Osteoblast (primary cell): ENCODE results near the gene TMCC1. TPM values are rescaled to one million over a fixed set of nuclear protein-coding genes. Genes with fewer than 3 reads are reported as not detected.

Experiments
- DNase-seq: peaks from one replicate; pipeline ENCODE4 v3.0.0; 2011; ENCODE audit warnings: low spot score, mixed read lengths; ENCODE audit not compliant: insufficient read length; ENCODE audit errors: missing footprints
- H2AFZ ChIP-seq: 2 replicates; pipeline ENCODE4 v1.6.0; 2011; ENCODE audit warnings: mild to moderate bottlenecking, low read length
- H3K27ac ChIP-seq: 2 replicates; pipeline ENCODE4 v1.5.1; 2011; ENCODE audit warnings: mild to moderate bottlenecking, low read depth, low read length, moderate library complexity
- H3K27me3 ChIP-seq: 2 replicates; pipeline ENCODE4 v1.6.0; 2012; ENCODE audit warnings: mild to moderate bottlenecking, control low read depth, inconsistent platforms, low read length, moderate library complexity; ENCODE audit not compliant: insufficient read depth
- H3K36me3 ChIP-seq: 2 replicates; pipeline ENCODE4 v1.5.1; 2011; ENCODE audit warnings: mild to moderate bottlenecking, low read length, control low read depth, moderate library complexity; ENCODE audit not compliant: insufficient read depth
- H3K4me1 ChIP-seq: 2 replicates; pipeline ENCODE4 v1.5.1; 2011; ENCODE audit warnings: mild to moderate bottlenecking, low read length, control low read depth, moderate library complexity; ENCODE audit not compliant: insufficient read depth
- H3K4me2 ChIP-seq: 2 replicates; pipeline ENCODE4 v1.6.0; 2011; ENCODE audit warnings: mild to moderate bottlenecking, low read length; ENCODE audit not compliant: insufficient read depth
- H3K4me3 ChIP-seq: fragments of 200-600 bp; sonication (generic); 3 replicates; pipeline ENCODE4 v1.5.1; 2012; ENCODE audit warnings: mild to moderate bottlenecking, low read length, inconsistent platforms; ENCODE audit not compliant: insufficient read depth
- H3K79me2 ChIP-seq: 2 replicates; pipeline ENCODE4 v1.6.0; 2012; ENCODE audit warnings: mild to moderate bottlenecking, low read length, control low read depth, inconsistent platforms; ENCODE audit not compliant: insufficient read depth
- H3K9me3 ChIP-seq: 2 replicates; pipeline ENCODE4 v1.5.1; 2011; ENCODE audit warnings: low read depth, low read length, control low read depth
- H4K20me1 ChIP-seq: 2 replicates; pipeline ENCODE4 v1.6.0; 2012; ENCODE audit warnings: mild to moderate bottlenecking, low read length, control low read depth; ENCODE audit not compliant: insufficient read depth
- total RNA-seq: library from RNA; depleted of rRNA; stranded (reverse); fragments of >200 nt; gene quantifications from 2 replicates; pipeline ENCODE4 v1.2.3, GENCODE V29; 2012
- TF ChIP-seq, protein P1 (sequence below): IDR thresholded peaks from 2 replicates; pipeline ENCODE4 v1.5.1; 2011; ENCODE audit warnings: mild to moderate bottlenecking, low read depth, low read length, moderate library complexity; ENCODE audit errors: extremely low read depth

The TMCC1 gene
- total RNA-seq, 1 donor: 17.4 TPM

- Histone ChIP-seq H3K79me2 (no peaks in the 10 kb centered on the region), H3K4me3 (no peak overlapping the region), H3K9me3 (peaks cover 12% of the 10 kb centered on the region), H3K36me3 (no peaks in the 10 kb centered on the region), H4K20me1 (no peaks in the 10 kb centered on the region), H3K27ac (no peak overlapping the region), H2AFZ (no peak overlapping the region), H3K4me1 (peaks cover 5% of the 10 kb centered on the region), H3K4me2 (no peak overlapping the region), H3K27me3 (no peaks in the 10 kb centered on the region)
- DNase-seq: no peak
- TF ChIP-seq, protein P1, sequence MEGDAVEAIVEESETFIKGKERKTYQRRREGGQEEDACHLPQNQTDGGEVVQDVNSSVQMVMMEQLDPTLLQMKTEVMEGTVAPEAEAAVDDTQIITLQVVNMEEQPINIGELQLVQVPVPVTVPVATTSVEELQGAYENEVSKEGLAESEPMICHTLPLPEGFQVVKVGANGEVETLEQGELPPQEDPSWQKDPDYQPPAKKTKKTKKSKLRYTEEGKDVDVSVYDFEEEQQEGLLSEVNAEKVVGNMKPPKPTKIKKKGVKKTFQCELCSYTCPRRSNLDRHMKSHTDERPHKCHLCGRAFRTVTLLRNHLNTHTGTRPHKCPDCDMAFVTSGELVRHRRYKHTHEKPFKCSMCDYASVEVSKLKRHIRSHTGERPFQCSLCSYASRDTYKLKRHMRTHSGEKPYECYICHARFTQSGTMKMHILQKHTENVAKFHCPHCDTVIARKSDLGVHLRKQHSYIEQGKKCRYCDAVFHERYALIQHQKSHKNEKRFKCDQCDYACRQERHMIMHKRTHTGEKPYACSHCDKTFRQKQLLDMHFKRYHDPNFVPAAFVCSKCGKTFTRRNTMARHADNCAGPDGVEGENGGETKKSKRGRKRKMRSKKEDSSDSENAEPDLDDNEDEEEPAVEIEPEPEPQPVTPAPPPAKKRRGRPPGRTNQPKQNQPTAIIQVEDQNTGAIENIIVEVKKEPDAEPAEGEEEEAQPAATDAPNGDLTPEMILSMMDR: no peak
Observed at GRCh38 chr3:129933471-129933870, 40.0 kb upstream of the TMCC1 start.

DNA sequence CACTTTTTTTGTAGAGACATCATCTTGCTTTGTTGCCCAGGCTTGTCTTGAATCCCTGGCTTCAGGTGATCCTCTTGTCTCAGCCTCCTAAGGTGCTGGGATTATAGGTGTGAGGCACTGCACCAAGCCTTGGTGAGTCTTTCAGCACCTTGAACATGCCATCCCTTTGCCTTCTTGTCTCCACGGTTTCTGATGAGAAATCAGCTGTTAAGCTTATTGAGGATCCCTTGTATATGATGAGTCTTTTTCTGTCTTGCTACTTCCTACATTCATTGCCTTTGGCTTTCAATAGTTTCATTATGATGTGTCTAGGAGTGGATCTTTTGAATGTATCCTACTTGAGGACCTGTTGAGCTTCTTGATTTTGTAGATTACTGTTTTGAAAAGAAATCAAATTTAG is 35.9 kb upstream of the TMCC1 start:
- H3K27me3 ChIP-seq: no peaks in the 10 kb centered on the region
- no peak overlapping the region for H3K4me2 ChIP-seq
- no peak overlapping the region for H3K4me3 ChIP-seq
- H3K36me3 ChIP-seq: no peaks in the 10 kb centered on the region
- H3K79me2 ChIP-seq: no peaks in the 10 kb centered on the region
- H4K20me1 ChIP-seq: no peaks in the 10 kb centered on the region
- TF ChIP-seq, protein P1: no peak
- no peak for DNase-seq
- H3K4me1 ChIP-seq: peaks cover 4% of the 10 kb centered on the region
- no peak overlapping the region for H3K27ac ChIP-seq
- H3K9me3 ChIP-seq: peaks cover 12% of the 10 kb centered on the region
- H2AFZ ChIP-seq: no peak overlapping the region

GRCh38 chr3:129927072-129927471 is 33.6 kb upstream of the TMCC1 start:
- Histone ChIP-seq H3K27me3 (no peaks in the 10 kb centered on the region), H3K36me3 (no peaks in the 10 kb centered on the region), H3K4me2 (peak overlapping the region; percentile 48), H2AFZ (peak overlapping the region; percentile 57), H3K79me2 (no peaks in the 10 kb centered on the region), H3K9me3 (peaks cover 12% of the 10 kb centered on the region), H3K4me1 (no peaks in the 10 kb centered on the region), H3K27ac (no peak overlapping the region), H4K20me1 (no peaks in the 10 kb centered on the region), H3K4me3 (peak overlapping the region; percentile 7)
- TF ChIP-seq, protein P1: no peak
- peak; percentile 71 for DNase-seq

DNA sequence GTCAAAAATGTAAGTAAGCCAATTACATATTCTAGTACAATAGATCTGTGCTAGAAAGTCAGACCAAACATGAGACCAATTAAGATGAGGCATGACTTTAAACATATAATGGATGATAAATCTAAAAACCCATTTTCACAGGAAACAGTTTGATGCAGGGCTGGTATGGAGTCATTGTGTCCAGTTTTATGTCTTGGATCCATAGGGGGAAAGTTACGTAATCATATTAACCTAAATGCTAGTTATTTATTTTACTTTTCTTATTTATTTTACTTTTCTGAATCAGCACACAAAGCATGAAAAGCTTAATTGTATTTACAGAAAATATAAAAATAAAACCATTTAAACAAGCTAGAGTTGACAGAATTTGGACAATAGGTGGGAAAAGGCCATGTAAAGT is 26.3 kb upstream of the TMCC1 start:
- Histone ChIP-seq H2AFZ (no peak overlapping the region), H3K4me3 (no peak overlapping the region), H3K36me3 (no peaks in the 10 kb centered on the region), H3K4me2 (no peak overlapping the region), H3K27me3 (no peaks in the 10 kb centered on the region), H3K27ac (no peak overlapping the region), H3K79me2 (no peaks in the 10 kb centered on the region), H3K9me3 (peaks cover 20% of the 10 kb centered on the region), H3K4me1 (no peaks in the 10 kb centered on the region), H4K20me1 (no peaks in the 10 kb centered on the region)
- TF ChIP-seq, protein P1: no peak
- DNase-seq: no peak
